Thoracic aorta (tissue), 2 donors: ENCODE measurements around the gene SMIM44. TPM values are rescaled to one million over a fixed set of nuclear protein-coding genes. Genes with fewer than 3 reads are reported as not detected.

Experiments
- ATAC-seq: fragments of 150-250 bp; one replicate; pipeline ENCODE4 v1.8.0; 2017; ENCODE audit warnings: low read depth; ENCODE audit not compliant: insufficient number of reproducible peaks, low FRiP score
- DNase-seq: peaks from one replicate; pipeline ENCODE4 v3.0.0-alpha.2; 2020; ENCODE audit warnings: low spot score
- H3K27ac ChIP-seq, 2 donors: fragments of 200-600 bp; sonication (generic); 1 replicate in 1 of 2; 2 replicates in 1 of 2; pipeline ENCODE4 v1.5.1; 2016; ENCODE audit warnings: mild to moderate bottlenecking in 2 of 2, moderate library complexity in 2 of 2
- H3K27me3 ChIP-seq: fragments of 200-600 bp; sonication (generic); replicated peaks from 2 replicates; pipeline ENCODE4 v1.6.0; 2016; ENCODE audit warnings: mild to moderate bottlenecking; ENCODE audit not compliant: insufficient read depth
- H3K36me3 ChIP-seq: fragments of 200-600 bp; sonication (generic); one replicate; pipeline ENCODE4 v1.5.1; 2016
- H3K4me1 ChIP-seq, 2 donors: fragments of 200-600 bp; sonication (generic); 1 replicate in 1 of 2; 2 replicates in 1 of 2; pipeline versions ENCODE4 v1.5.1 to v1.6.0; 2016; ENCODE audit warnings: low read depth in 2 of 2, mild to moderate bottlenecking in 1 of 2; ENCODE audit not compliant: control insufficient read depth in 1 of 2
- H3K4me3 ChIP-seq: fragments of 200-600 bp; sonication (generic); 2 replicates; pipeline ENCODE4 v1.5.1; 2016; ENCODE audit warnings: mild to moderate bottlenecking
- H3K9me3 ChIP-seq: fragments of 200-600 bp; sonication (generic); 2 replicates; pipeline ENCODE4 v1.5.1; 2016
- total RNA-seq, 2 donors: library from RNA; depleted of rRNA; stranded (reverse); fragments of >200 nt; gene quantifications; one replicate each; pipeline versions ENCODE4 v1.1.0 to v1.2.3, GENCODE V29; 2016
- TF ChIP-seq, protein P1 (sequence below): fragments of 200-600 bp; sonication (generic); IDR thresholded peaks from one replicate; pipeline ENCODE4 v1.5.1; 2019; ENCODE audit warnings: antibody characterized with exemption

SMIM44 gene
- total RNA-seq, 2 donors from 2014 or later: not detected

DNA sequence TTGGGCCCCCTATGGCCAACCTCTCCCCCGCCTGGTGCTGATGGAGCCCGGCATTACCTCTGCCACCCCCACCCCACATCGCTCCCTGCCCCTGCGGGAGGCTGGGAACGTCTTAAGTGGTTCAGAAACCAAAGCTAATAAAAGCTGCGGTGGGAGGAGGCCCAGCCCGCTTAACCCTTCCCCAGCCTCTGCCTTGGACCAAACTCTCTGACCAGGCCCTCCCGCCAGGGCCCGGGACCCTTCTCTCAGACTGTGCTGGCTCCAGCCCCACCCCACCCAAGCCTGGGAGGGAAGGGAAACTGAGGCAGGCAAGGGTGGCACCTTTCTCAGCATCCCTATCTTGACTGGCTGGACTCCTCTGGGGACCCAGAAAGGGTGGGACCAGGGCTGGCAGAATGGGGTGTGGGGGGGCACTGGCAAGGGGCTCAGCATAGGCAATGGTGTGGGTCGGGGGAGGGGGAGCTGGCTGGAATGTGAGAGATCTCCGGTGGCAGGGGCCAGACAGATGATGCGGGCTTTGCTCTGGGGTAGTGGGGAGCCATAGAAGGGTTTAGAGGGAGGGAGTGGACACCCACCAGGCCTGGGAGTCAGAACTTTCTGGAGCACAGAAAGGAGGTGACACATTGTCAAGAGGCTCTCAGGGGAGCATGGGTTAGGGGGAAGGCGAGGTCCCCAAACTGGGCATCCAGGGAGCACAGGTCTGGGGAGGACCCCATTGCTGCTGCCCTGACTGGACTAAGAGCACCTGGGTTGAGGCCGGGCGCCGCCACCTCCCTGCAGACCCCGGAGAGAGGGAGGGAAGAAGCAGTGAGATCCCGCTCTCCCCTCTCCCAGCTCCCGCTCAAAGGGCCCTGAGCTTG lies 24.8 kb downstream of the SMIM44 start:
- DNase-seq (no peak), ATAC-seq (no peak)
- H3K4me3 ChIP-seq: peak overlapping the region; percentile 50
- H3K4me1 ChIP-seq: peaks cover 30 to 60% of the 10 kb centered on the region in 2 donors
- H3K9me3 ChIP-seq: no peaks in the 10 kb centered on the region
- TF ChIP-seq, protein P1, sequence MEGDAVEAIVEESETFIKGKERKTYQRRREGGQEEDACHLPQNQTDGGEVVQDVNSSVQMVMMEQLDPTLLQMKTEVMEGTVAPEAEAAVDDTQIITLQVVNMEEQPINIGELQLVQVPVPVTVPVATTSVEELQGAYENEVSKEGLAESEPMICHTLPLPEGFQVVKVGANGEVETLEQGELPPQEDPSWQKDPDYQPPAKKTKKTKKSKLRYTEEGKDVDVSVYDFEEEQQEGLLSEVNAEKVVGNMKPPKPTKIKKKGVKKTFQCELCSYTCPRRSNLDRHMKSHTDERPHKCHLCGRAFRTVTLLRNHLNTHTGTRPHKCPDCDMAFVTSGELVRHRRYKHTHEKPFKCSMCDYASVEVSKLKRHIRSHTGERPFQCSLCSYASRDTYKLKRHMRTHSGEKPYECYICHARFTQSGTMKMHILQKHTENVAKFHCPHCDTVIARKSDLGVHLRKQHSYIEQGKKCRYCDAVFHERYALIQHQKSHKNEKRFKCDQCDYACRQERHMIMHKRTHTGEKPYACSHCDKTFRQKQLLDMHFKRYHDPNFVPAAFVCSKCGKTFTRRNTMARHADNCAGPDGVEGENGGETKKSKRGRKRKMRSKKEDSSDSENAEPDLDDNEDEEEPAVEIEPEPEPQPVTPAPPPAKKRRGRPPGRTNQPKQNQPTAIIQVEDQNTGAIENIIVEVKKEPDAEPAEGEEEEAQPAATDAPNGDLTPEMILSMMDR: no peak
- no peaks in the 10 kb centered on the region for H3K27me3 ChIP-seq
- peak overlapping the region; percentile 94 to 98 for H3K27ac ChIP-seq
- H3K36me3 ChIP-seq: peaks cover 43% of the 10 kb centered on the region

DNA sequence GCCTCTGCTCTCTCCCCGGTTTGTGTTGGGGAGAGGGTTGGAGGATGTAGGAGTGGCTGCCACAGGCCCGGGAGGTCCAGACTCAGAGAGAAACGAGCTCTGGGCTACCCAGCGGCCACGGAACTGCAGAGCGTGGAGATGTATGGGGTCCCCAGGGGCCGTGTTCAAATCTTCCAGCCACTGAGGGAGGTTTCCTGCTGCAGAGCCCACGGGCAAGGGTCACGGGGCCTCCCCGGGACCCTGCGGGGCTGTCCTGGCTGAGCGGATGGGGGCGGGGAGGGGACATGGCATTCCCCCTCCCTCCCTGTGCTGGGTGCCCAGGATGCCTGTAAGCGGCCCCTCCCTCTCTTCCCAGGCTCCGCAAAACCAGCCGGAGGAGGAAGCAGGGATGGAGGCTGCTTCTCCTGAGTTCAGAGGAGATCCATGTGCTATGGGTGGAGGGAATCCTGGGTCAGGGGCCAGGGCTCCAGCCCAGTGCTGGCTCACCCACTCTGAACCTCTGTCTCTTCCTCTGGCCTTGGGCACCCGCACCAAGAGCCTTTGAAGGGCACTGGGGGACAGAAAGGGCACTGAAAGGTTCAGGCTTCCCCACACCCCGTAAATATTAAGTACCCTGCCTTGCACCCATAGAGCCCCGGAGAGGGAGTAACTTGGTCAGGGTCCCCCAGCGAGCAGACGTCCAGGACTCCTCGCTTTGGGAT lies 25.6 kb downstream of the SMIM44 start:
- Histone ChIP-seq H3K36me3 (peaks cover 45% of the 10 kb centered on the region), H3K4me1 (peaks cover 30 to 53% of the 10 kb centered on the region in 2 donors), H3K9me3 (no peaks in the 10 kb centered on the region), H3K4me3 (peak overlapping the region; percentile 26), H3K27me3 (no peaks in the 10 kb centered on the region), H3K27ac (peak overlapping the region; percentile 94 to 98)
- DNase-seq (no peak), ATAC-seq (no peak)
- TF ChIP-seq, protein P1: no peak

DNA sequence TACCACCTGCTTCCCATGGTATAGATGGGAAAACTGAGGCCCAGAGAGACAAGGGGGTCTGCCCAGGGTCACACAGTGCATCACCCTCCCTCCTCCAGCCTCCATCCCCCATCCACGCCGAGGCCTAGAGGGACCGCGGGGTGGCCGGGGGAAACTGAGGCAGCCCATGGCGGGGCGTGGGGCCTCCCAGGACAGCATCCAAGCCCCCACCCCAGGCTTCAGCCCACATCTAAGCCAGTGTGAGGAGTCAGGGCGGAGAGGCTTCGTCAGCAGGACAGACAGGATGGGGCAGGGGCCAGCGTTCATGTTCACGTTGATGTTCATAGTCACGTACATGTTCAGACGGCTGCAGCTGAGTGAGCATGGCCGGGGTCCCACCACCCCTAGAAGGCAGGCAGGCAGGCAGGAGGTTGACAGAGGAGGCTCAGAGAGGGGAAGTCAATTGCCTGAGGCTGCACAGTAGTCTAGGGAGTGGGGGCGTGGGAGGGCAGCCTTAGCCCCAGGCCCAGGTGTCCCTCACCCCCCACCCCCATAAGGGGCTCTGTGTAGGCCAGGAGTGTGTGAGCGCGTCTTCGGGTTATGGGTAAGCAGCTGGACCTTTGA lies 26.2 kb downstream of the SMIM44 start:
- DNase-seq (no peak), ATAC-seq (no peak)
- peaks cover 30 to 52% of the 10 kb centered on the region in 2 donors for H3K4me1 ChIP-seq
- H3K4me3 ChIP-seq: no peak overlapping the region
- H3K36me3 ChIP-seq: peaks cover 48% of the 10 kb centered on the region
- no peaks in the 10 kb centered on the region for H3K27me3 ChIP-seq
- H3K27ac ChIP-seq: peak overlapping the region; percentile 94 to 98
- no peaks in the 10 kb centered on the region for H3K9me3 ChIP-seq
- TF ChIP-seq, protein P1: no peak

DNA sequence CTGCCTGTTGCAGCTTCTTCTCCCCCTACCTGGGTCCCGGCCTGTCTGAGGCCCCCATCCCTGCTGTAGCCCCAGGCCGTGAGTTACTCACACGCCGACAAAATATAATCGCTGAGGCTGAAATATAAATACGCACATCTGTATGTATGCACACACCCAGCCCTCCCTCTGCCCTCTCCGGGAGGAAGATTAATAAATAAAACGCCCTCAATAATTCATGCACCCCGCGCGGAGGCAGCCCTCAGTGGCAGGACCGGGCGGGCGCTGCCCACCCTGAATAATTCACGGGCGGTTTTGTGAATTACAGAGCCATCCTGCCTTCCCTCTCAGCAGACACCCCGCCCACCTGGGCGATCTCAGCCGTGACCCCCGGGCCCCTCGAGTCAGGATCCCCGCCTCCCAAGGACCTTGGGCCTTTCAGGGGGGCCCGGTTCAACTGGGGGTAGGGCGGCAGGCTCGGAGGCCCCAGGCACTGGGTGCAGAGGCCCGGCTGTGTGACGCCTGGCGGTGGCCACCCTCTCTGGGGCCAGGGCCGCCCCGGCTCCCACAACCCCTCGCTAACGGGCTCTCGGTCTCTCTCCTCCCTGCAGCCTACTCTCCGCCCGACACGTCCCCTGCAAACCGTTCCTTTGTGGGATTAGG lies 27.2 kb downstream of the SMIM44 start:
- peaks cover 49% of the 10 kb centered on the region for H3K36me3 ChIP-seq
- peaks cover 33 to 57% of the 10 kb centered on the region in 2 donors for H3K4me1 ChIP-seq
- peak overlapping the region in 1 of 2 donors; percentile 98 for H3K27ac ChIP-seq
- TF ChIP-seq, protein P1: no peak
- DNase-seq (no peak), ATAC-seq (no peak)
- H3K9me3 ChIP-seq: no peaks in the 10 kb centered on the region
- no peaks in the 10 kb centered on the region for H3K27me3 ChIP-seq
- H3K4me3 ChIP-seq: no peak overlapping the region
